Endodermal cell (in vitro differentiated cells): ENCODE data around the gene CACHD1. TPM values are rescaled to one million over a fixed set of nuclear protein-coding genes. Genes with fewer than 3 reads are reported as not detected.

Experiments
- DNase-seq: peaks from one replicate; pipeline ENCODE4 v3.0.0-alpha.2; 2017
- H3K27ac ChIP-seq: 2 replicates; pipeline ENCODE4 v1.5.1; 2013; ENCODE audit warnings: mild to moderate bottlenecking, low read depth, low read length, moderate library complexity
- H3K27me3 ChIP-seq: 2 replicates; pipeline ENCODE4 v1.6.1; 2013; ENCODE audit warnings: mild to moderate bottlenecking, low read length, moderate library complexity; ENCODE audit not compliant: insufficient read depth, control insufficient read depth, poor library complexity, severe bottlenecking
- H3K36me3 ChIP-seq: 2 replicates; pipeline ENCODE4 v1.7.0; 2013; ENCODE audit warnings: mild to moderate bottlenecking, low read length, moderate library complexity; ENCODE audit not compliant: control insufficient read depth, insufficient read depth
- H3K4me1 ChIP-seq: one replicate; pipeline ENCODE4 v1.7.0; 2013; ENCODE audit warnings: low read length; ENCODE audit not compliant: control insufficient read depth, insufficient read depth
- H3K4me3 ChIP-seq: 2 replicates; pipeline ENCODE4 v1.5.1; 2013; ENCODE audit warnings: mild to moderate bottlenecking, low read length, moderate library complexity
- H3K9ac ChIP-seq: 2 replicates; pipeline ENCODE4 v1.6.1; 2013; ENCODE audit warnings: mild to moderate bottlenecking, low read length, moderate library complexity; ENCODE audit not compliant: poor library complexity, severe bottlenecking; ENCODE audit errors: extremely low read depth
- H3K9me3 ChIP-seq: 2 replicates; pipeline ENCODE4 v1.6.1; 2013; ENCODE audit warnings: mild to moderate bottlenecking, low read length, moderate library complexity; ENCODE audit not compliant: control insufficient read depth
- H3K27ac Mint-ChIP-seq: 2 replicates; pipeline ENCODE4 v1.8.0; 2020; ENCODE audit warnings: mixed read lengths
- H3K27me3 Mint-ChIP-seq: 2 replicates; pipeline ENCODE4 v1.8.0; 2021; ENCODE audit warnings: mild to moderate bottlenecking, mixed read lengths; ENCODE audit not compliant: insufficient read depth
- H3K36me3 Mint-ChIP-seq: 2 replicates; pipeline ENCODE4 v1.8.0; 2020; ENCODE audit warnings: low read depth, mixed read lengths
- H3K4me1 Mint-ChIP-seq: 2 replicates; pipeline ENCODE4 v1.8.0; 2020; ENCODE audit warnings: mixed read lengths
- H3K4me3 Mint-ChIP-seq: 2 replicates; pipeline ENCODE4 v1.8.0; 2020; ENCODE audit warnings: mild to moderate bottlenecking, moderate library complexity, mixed read lengths
- H3K9me3 Mint-ChIP-seq: 2 replicates; pipeline ENCODE4 v1.8.0; 2020; ENCODE audit warnings: mild to moderate bottlenecking, mixed read lengths
- CTCF ChIP-seq: fragments of 200-600 bp; sonication (generic); conservative IDR thresholded peaks from 2 replicates; pipeline ENCODE4 v1.5.0; 2021; ENCODE audit warnings: antibody characterized with exemption, mild to moderate bottlenecking
- WGBS, 2 experiments: methylation state at CpG; one replicate each; pipeline versions ENCODE4 v1.1.5 to v1.1.7; 2013; ENCODE audit warnings: missing lambda C conversion rate in 2 of 2, mixed read lengths in 1 of 2; ENCODE audit not compliant: insufficient coverage in 1 of 2, insufficient read length in 1 of 2; 5-methylcytosine and 5-hydroxymethylcytosine counted together
- total RNA-seq, 2 donors: library from RNA; stranded (reverse); fragmentation: NEBNext Ultra II Directional in 1 of 2; extraction: Animal tissue kit (Norgen Biotek cat#: 25700) in 1 of 2; gene quantifications; 2 replicates in 1 of 2; 3 replicates in 1 of 2; pipeline ENCODE4 v1.2.1, GENCODE V29; 2021

CACHD1 gene
- total RNA-seq, 2 donors from 2014 or later = 29.2 to 40.7 TPM

GRCh38 chr1:64470665-64471217 is 812 bp downstream of the CACHD1 start:
- peaks cover 8% of the 10 kb centered on the region for H3K4me1 ChIP-seq
- WGBS, 2 experiments = 0% methylated on average over 7 to 43 of the region's 43 CpGs
- peak overlapping the region; percentile 86 for H3K27ac Mint-ChIP-seq
- no peaks in the 10 kb centered on the region for H3K36me3 Mint-ChIP-seq
- H3K36me3 ChIP-seq = no peaks in the 10 kb centered on the region
- peak overlapping the region; percentile 83 for H3K4me3 ChIP-seq
- H3K9ac ChIP-seq = peak overlapping the region; percentile 47
- H3K9me3 Mint-ChIP-seq = no peaks in the 10 kb centered on the region
- TF ChIP-seq CTCF = no peak
- peak; percentile 80 for DNase-seq
- no peaks in the 10 kb centered on the region for H3K9me3 ChIP-seq
- peak overlapping the region; percentile 39 for H3K27ac ChIP-seq
- H3K4me3 Mint-ChIP-seq = peak overlapping the region; percentile 93
- H3K27me3 Mint-ChIP-seq = peaks cover 30% of the 10 kb centered on the region
- peaks cover 34% of the 10 kb centered on the region for H3K4me1 Mint-ChIP-seq
- H3K27me3 ChIP-seq = peaks cover 31% of the 10 kb centered on the region

GRCh38 chr1:64471218-64472039 is 1.5 kb downstream of the CACHD1 start:
- H3K27ac ChIP-seq = peak overlapping the region; percentile 39
- peak overlapping the region; percentile 86 for H3K27ac Mint-ChIP-seq
- H3K36me3 Mint-ChIP-seq = no peaks in the 10 kb centered on the region
- peaks cover 13% of the 10 kb centered on the region for H3K4me1 ChIP-seq
- H3K9ac ChIP-seq = peak overlapping the region; percentile 47
- 0% methylated on average over 14 to 40 of the region's 40 CpGs for WGBS, 2 experiments
- peak overlapping the region; percentile 93 for H3K4me3 Mint-ChIP-seq
- H3K27me3 Mint-ChIP-seq = peaks cover 30% of the 10 kb centered on the region
- no peaks in the 10 kb centered on the region for H3K9me3 ChIP-seq
- peak overlapping the region; percentile 83 for H3K4me3 ChIP-seq
- no peaks in the 10 kb centered on the region for H3K9me3 Mint-ChIP-seq
- H3K27me3 ChIP-seq = peaks cover 31% of the 10 kb centered on the region
- H3K36me3 ChIP-seq = no peaks in the 10 kb centered on the region
- H3K4me1 Mint-ChIP-seq = peaks cover 41% of the 10 kb centered on the region
- TF ChIP-seq CTCF = no peak
- peak; percentile 83 for DNase-seq

DNA sequence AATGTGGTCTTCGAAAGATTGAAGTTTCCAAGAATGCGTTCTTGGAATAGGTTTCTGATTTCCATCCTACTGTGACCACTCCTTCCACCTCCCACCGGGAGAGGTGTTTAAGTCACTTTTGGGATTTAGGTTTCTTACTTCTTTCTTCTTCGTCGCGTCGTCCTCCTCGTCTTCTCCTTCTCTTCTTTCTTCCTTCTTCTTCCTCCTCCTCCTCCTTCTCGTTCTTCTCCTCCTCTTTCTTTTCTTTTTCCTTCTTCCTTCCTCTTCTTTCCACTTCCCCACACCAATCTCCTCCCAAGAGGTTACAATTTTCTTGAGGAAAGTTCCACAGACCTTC is 2.1 kb downstream of the CACHD1 start:
- no peak for TF ChIP-seq CTCF
- Mint-ChIP-seq H3K36me3 (no peaks in the 10 kb centered on the region), H3K27me3 (peaks cover 26% of the 10 kb centered on the region), H3K27ac (peak overlapping the region; percentile 81), H3K9me3 (no peaks in the 10 kb centered on the region), H3K4me1 (peaks cover 47% of the 10 kb centered on the region), H3K4me3 (peak overlapping the region; percentile 93)
- H3K9me3 ChIP-seq = no peaks in the 10 kb centered on the region
- H3K27me3 ChIP-seq = peaks cover 27% of the 10 kb centered on the region
- 0% methylated on average over 6 to 9 of the region's 9 CpGs for WGBS, 2 experiments
- H3K36me3 ChIP-seq = no peaks in the 10 kb centered on the region
- peak overlapping the region; percentile 47 for H3K9ac ChIP-seq
- peaks cover 18% of the 10 kb centered on the region for H3K4me1 ChIP-seq
- DNase-seq = peak; percentile 55
- H3K4me3 ChIP-seq = peak overlapping the region; percentile 83
- no peak overlapping the region for H3K27ac ChIP-seq
